Astrocyte of the cerebellum (primary cell): Measurements from ENCODE around the gene FAM184A.

ENCODE experiments used
- DNase-seq: peaks from one replicate; pipeline ENCODE4 v3.0.0-alpha.2; 2011; ENCODE audit warnings: low read depth
- H3K4me3 ChIP-seq: 2 replicates; pipeline ENCODE4 v1.5.1; 2011; ENCODE audit warnings: mild to moderate bottlenecking, low read depth, low read length, moderate library complexity
- in situ Hi-C: cut with HindIII; loops from 2 replicates; pipeline ENCODE4 v1.10.0; 2017; ENCODE audit warnings: low sequenced_read_pairs
- TF ChIP-seq, protein P1 (sequence below): IDR thresholded peaks from 2 replicates; pipeline ENCODE4 v1.5.1; 2012; ENCODE audit warnings: low read length, low read depth, moderate library complexity, mild to moderate bottlenecking; ENCODE audit errors: missing control alignments

Gene FAM184A

DNA sequence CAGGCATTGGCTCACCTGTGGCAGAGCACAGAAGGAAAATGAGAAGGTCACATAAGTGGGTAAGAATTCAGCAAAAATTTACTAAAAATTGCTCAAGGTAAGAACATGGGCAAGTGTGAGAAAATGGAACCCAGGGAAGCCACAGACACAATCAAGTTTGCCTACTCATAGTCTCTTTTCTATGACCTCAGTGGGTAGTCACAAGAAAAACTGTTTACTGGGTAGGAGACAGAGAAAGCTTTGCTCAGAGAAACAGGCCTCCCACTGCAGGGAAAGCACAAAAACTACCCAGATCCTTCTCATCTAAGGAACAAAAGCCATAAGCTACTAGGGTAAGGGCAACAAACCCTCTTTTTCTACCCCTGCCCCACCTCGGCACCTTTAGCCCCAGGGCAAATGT, 35.2 kb downstream of the FAM184A start:
- TF ChIP-seq, protein P1, sequence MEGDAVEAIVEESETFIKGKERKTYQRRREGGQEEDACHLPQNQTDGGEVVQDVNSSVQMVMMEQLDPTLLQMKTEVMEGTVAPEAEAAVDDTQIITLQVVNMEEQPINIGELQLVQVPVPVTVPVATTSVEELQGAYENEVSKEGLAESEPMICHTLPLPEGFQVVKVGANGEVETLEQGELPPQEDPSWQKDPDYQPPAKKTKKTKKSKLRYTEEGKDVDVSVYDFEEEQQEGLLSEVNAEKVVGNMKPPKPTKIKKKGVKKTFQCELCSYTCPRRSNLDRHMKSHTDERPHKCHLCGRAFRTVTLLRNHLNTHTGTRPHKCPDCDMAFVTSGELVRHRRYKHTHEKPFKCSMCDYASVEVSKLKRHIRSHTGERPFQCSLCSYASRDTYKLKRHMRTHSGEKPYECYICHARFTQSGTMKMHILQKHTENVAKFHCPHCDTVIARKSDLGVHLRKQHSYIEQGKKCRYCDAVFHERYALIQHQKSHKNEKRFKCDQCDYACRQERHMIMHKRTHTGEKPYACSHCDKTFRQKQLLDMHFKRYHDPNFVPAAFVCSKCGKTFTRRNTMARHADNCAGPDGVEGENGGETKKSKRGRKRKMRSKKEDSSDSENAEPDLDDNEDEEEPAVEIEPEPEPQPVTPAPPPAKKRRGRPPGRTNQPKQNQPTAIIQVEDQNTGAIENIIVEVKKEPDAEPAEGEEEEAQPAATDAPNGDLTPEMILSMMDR: no peak
- no peak overlapping the region for H3K4me3 ChIP-seq
- in situ Hi-C loops: no loop called here
- DNase-seq: no peak

DNA sequence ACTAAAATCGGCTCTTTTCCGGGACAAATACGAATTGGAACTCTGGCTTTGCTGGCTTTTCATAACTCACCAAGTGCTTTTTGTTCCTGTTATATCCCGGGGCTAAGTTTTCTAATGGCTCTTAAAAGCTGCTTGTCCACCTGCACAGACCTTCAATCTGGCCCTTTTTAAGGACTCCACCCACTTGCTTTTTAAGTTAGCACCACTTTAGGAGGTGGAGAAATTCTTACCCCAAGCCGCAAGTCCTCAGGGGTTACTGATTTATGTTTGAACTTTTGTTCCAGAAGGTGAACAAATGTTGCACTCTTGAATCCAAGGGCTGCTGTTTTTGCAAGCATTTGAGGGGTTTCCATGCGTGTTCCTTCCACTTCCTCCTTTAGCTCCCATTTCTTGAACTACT, 37.8 kb downstream of the FAM184A start:
- in situ Hi-C loops: no loop called here
- TF ChIP-seq, protein P1: no peak
- DNase-seq: no peak
- H3K4me3 ChIP-seq: no peak overlapping the region

DNA sequence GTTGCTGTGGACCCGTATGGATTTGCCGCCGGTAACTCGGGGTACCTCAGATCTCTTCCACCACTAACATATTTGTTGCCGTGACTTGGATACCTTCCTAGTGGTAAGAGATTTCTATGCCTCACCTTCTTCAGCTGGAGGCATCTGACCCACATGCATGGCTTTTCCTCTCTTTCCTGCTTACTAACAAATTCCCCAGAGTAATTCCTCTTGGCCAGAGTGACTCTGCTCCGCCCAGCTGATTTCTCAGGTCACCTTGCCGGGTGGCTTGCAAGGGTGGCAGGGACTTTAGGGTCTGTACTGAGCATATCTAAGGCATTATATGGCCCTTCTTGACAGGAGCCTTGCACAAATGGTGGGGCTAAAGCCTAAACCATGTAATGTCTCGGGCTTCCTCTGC, 38.2 kb downstream of the FAM184A start:
- no peak overlapping the region for H3K4me3 ChIP-seq
- in situ Hi-C loops: no loop called here
- no peak for DNase-seq
- TF ChIP-seq, protein P1: no peak

DNA sequence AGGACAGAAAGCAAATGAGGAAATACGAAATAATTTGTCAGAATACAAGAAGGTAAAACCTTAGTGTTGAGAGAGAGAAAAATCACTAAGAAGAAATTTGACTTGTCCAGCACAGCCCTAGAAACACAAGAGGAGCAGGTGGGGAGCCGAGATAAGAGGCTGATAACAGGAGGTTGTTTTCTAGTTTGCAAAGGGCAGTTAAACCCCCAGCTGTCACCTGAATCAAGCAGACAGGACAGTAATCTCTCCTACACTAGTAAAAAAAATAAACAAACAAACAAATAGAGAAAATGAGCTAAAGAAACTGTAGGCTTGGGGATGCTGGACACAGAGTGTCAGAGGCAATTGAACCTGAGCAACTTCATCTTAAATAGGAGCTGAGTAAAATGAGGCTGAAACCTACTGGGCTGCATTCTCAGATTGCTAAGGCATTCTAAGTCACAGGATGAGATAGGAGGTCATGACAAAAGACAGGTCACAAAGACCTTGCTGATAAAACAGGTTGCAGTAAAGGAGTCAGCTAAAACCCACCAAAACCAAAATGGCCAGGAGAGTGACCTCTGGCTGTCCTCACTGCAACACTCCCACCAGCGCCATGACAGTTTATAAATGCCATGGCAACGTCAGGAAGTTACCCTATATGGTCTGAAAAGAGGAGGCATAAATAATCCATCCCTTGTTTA, 40.4 kb downstream of the FAM184A start:
- TF ChIP-seq, protein P1: no peak
- no peak for DNase-seq
- H3K4me3 ChIP-seq: no peak overlapping the region
- in situ Hi-C loops: no loop called here

DNA sequence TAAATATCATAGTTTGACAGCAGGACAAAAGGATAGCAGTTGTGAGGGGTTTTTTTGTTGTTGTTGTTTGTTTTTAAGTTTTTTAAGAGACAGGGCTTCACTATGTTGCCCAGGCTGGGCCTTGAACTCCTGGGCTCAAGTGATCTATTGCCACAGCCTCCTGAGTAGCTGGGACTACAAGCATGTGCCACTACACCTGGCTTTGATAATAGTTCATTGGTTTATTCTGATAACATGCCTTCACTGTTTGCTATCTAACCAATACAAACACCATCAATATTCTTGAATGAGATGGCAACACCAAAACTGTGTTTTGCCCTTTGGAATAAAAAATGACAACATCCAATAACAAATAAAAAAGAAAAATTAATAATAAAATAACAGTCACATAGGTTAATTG, 41.2 kb downstream of the FAM184A start:
- TF ChIP-seq, protein P1: no peak
- no peak overlapping the region for H3K4me3 ChIP-seq
- no peak for DNase-seq
- in situ Hi-C loops: no loop called here

DNA sequence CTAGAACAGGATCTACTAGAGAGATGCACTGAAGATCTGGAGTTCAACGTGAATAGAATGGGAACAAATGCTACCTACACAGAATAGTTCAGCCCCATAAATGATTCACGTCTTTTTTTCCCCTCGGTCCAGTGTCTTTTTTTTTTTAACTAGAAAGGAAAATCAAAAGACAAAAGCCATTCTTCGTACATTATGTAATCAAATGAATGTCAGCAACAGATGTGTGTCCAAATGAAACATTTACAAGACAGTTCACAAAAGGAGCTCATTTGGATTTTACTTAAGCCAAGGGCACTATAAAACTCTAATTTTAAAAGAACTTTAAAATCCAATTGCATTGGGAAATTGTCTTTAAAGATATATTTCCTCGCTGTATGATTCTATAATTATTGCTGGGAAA, 42.4 kb downstream of the FAM184A start:
- in situ Hi-C loops: no loop called here
- no peak for DNase-seq
- TF ChIP-seq, protein P1: no peak
- no peak overlapping the region for H3K4me3 ChIP-seq
